Fibroblast of the aortic adventitia (primary cell): Measurements from ENCODE around the gene F7. TPM values are rescaled to one million over a fixed set of nuclear protein-coding genes. Genes with fewer than 3 reads are reported as not detected.

Source experiments
- DNase-seq: peaks from one replicate; pipeline ENCODE4 v3.0.0-alpha.2; 2010; ENCODE audit warnings: low read depth
- H3K4me3 ChIP-seq: 2 replicates; pipeline ENCODE4 v1.5.1; 2011; ENCODE audit warnings: low read depth, mild to moderate bottlenecking, control low read depth, low read length, moderate library complexity
- CTCF ChIP-seq: IDR thresholded peaks from 2 replicates; pipeline ENCODE4 v1.5.1; 2011; ENCODE audit warnings: mild to moderate bottlenecking, low read length, control low read depth, inconsistent platforms; ENCODE audit not compliant: insufficient read depth
- total RNA-seq: library from RNA; depleted of rRNA; stranded (reverse); fragments of >200 nt; gene quantifications from 2 replicates; pipeline ENCODE4 v1.2.3, GENCODE V29; 2012; ENCODE audit warnings: low replicate concordance

Gene F7
- total RNA-seq, 1 donor = under 0.01 TPM

- DNase-seq = no peak
- no peak for TF ChIP-seq CTCF
- H3K4me3 ChIP-seq = no peak overlapping the region
Observed at GRCh38 chr13:113087923-113088690, 17.5 kb upstream of the F7 start.

- no peak overlapping the region for H3K4me3 ChIP-seq
- DNase-seq = no peak
- no peak for TF ChIP-seq CTCF
Observed at GRCh38 chr13:113088691-113089020, 16.9 kb upstream of the F7 start.

GRCh38 chr13:113089693-113090414 lies 15.7 kb upstream of the F7 start:
- DNase-seq = no peak
- H3K4me3 ChIP-seq = no peak overlapping the region
- no peak for TF ChIP-seq CTCF

- H3K4me3 ChIP-seq = no peak overlapping the region
- no peak for DNase-seq
- TF ChIP-seq CTCF = no peak
Observed at GRCh38 chr13:113090415-113090770, 15.2 kb upstream of the F7 start.

- no peak for DNase-seq
- no peak overlapping the region for H3K4me3 ChIP-seq
- TF ChIP-seq CTCF = no peak
Observed at GRCh38 chr13:113090806-113091205, 14.8 kb upstream of the F7 start.

- no peak for DNase-seq
- H3K4me3 ChIP-seq = no peak overlapping the region
- TF ChIP-seq CTCF = no peak
Observed at GRCh38 chr13:113091211-113091771, 14.3 kb upstream of the F7 start.
